ENCODE data around the gene SLC38A1.
"Not testable (repeated sequence)": the region's sequence is repeated elsewhere in the genome, so short reads cannot be mapped to it uniquely, and the experiment has no call there.

SLC38A1 gene

GRCh38 chr12:46264057-46264456 is 4.8 kb downstream of the SLC38A1 start:
- no peak for DNase-seq (ENCODE audit: low read depth in 2 of 2)

- no peak for DNase-seq (ENCODE audit: low read depth in 2 of 2)
These were observed 5.5 kb downstream of the SLC38A1 start for GRCh38 chr12:46263140-46264016.

GRCh38 chr12:46261646-46262045 is 7.2 kb downstream of the SLC38A1 start:
- no peak for DNase-seq (ENCODE audit: low read depth in 2 of 2)

GRCh38 chr12:46260913-46261476 is 7.8 kb downstream of the SLC38A1 start:
- DNase-seq (ENCODE audit: low read depth in 2 of 2): no peak

GRCh38 chr12:46260124-46260912 is 8.5 kb downstream of the SLC38A1 start:
- DNase-seq (ENCODE audit: low read depth in 2 of 2): no peak

- no peak for DNase-seq (ENCODE audit: low read depth in 2 of 2)
These were observed 9.1 kb downstream of the SLC38A1 start for GRCh38 chr12:46259713-46260112.

- DNase-seq (ENCODE audit: low read depth in 2 of 2): no peak
These were observed 9.8 kb downstream of the SLC38A1 start for GRCh38 chr12:46259071-46259470.

- no peak for DNase-seq (ENCODE audit: low read depth in 2 of 2)
These were observed 10.7 kb downstream of the SLC38A1 start for GRCh38 chr12:46258129-46258528.

- no peak for DNase-seq (ENCODE audit: low read depth in 2 of 2)
These were observed 11.9 kb downstream of the SLC38A1 start for GRCh38 chr12:46256942-46257341.

GRCh38 chr12:46253544-46254162 is 15.2 kb downstream of the SLC38A1 start:
- DNase-seq (ENCODE audit: low read depth in 2 of 2): no peak

- not testable (repeated sequence) for DNase-seq (ENCODE audit: low read depth in 2 of 2)
These were observed 16.8 kb downstream of the SLC38A1 start for GRCh38 chr12:46251994-46252393.

GRCh38 chr12:46249960-46250359 is 18.9 kb downstream of the SLC38A1 start:
- not testable (repeated sequence) for DNase-seq (ENCODE audit: low read depth in 2 of 2)

- no peak for DNase-seq (ENCODE audit: low read depth in 2 of 2)
These were observed 22.7 kb downstream of the SLC38A1 start for GRCh38 chr12:46246021-46246700.

- no peak for DNase-seq (ENCODE audit: low read depth in 2 of 2)
These were observed 23.8 kb downstream of the SLC38A1 start for GRCh38 chr12:46244997-46245396.

- DNase-seq (ENCODE audit: low read depth in 2 of 2): no peak
These were observed 24.4 kb downstream of the SLC38A1 start for GRCh38 chr12:46244273-46244915.

GRCh38 chr12:46242569-46242968 is 26.3 kb downstream of the SLC38A1 start:
- DNase-seq (ENCODE audit: low read depth in 2 of 2): no peak

GRCh38 chr12:46240436-46240835 is 28.4 kb downstream of the SLC38A1 start:
- DNase-seq (ENCODE audit: low read depth in 2 of 2): no peak

GRCh38 chr12:46238821-46239220 is 30.0 kb downstream of the SLC38A1 start:
- no peak for DNase-seq (ENCODE audit: low read depth in 2 of 2)

GRCh38 chr12:46237371-46238045 is 31.3 kb downstream of the SLC38A1 start:
- no peak for DNase-seq (ENCODE audit: low read depth in 2 of 2)

- DNase-seq (ENCODE audit: low read depth in 2 of 2): no peak
These were observed 34.8 kb downstream of the SLC38A1 start for GRCh38 chr12:46234000-46234399.
